Activated CD4-positive, alpha-beta T cell treated with anti-CD3 and anti-CD28 coated beads, Interleukin-2, amount 50 U/mL, for 24 hours (primary cell): ENCODE measurements around the gene TSHZ3.

Experiments used
- DNase-seq, 2 donors: peaks; one replicate each; pipeline ENCODE4 v3.0.0-alpha.2; 2020; ENCODE audit warnings: low read depth in 1 of 2, low spot score in 1 of 2

The TSHZ3 gene

GRCh38 chr19:31354799-31355664 lies 5.8 kb upstream of the TSHZ3 start:
- DNase-seq, result no peak

- no peak for DNase-seq
Observed at GRCh38 chr19:31354316-31354715, 5.1 kb upstream of the TSHZ3 start.

GRCh38 chr19:31353833-31354232 lies 4.6 kb upstream of the TSHZ3 start:
- DNase-seq, result no peak

GRCh38 chr19:31352782-31353651 lies 3.8 kb upstream of the TSHZ3 start:
- no peak for DNase-seq

GRCh38 chr19:31352296-31352781 lies 3.1 kb upstream of the TSHZ3 start:
- no peak for DNase-seq

- no peak for DNase-seq
Observed at GRCh38 chr19:31351855-31352195, 2.6 kb upstream of the TSHZ3 start.

- DNase-seq, result no peak
Observed at GRCh38 chr19:31351056-31351854, 2.0 kb upstream of the TSHZ3 start.

GRCh38 chr19:31350693-31351055 lies 1.4 kb upstream of the TSHZ3 start:
- DNase-seq, result no peak

- DNase-seq, result no peak
Observed at GRCh38 chr19:31350033-31350692, 927 bp upstream of the TSHZ3 start.

- no peak for DNase-seq
Observed at GRCh38 chr19:31348481-31349159, 616 bp downstream of the TSHZ3 start.

- DNase-seq, result no peak
Observed at GRCh38 chr19:31347828-31348392, 1.3 kb downstream of the TSHZ3 start.

- no peak for DNase-seq
Observed at GRCh38 chr19:31347354-31347753, 1.9 kb downstream of the TSHZ3 start.

GRCh38 chr19:31346184-31347059 lies 2.8 kb downstream of the TSHZ3 start:
- DNase-seq, result no peak

GRCh38 chr19:31344403-31344802 lies 4.8 kb downstream of the TSHZ3 start:
- DNase-seq, result no peak

GRCh38 chr19:31342926-31343325 lies 6.3 kb downstream of the TSHZ3 start:
- no peak for DNase-seq

GRCh38 chr19:31340042-31341025 lies 8.9 kb downstream of the TSHZ3 start:
- no peak for DNase-seq

GRCh38 chr19:31339411-31339810 lies 9.8 kb downstream of the TSHZ3 start:
- no peak for DNase-seq
